HG02981 (cell line): Measurements from ENCODE around the gene PML.
"Not testable (repeated sequence)": the region's sequence is repeated elsewhere in the genome, so short reads cannot be mapped to it uniquely, and the experiment has no call there.

Experiments
- ATAC-seq: cut with Tn5 transposase; IDR thresholded peaks from one replicate; pipeline ENCODE4 v1.9.1; 2021; ENCODE audit warnings: mild to moderate bottlenecking, moderate library complexity; ENCODE audit not compliant: unreplicated experiment

PML gene

GRCh38 chr15:74037171-74038117 is 42.9 kb downstream of the PML start:
- ATAC-seq: no peak

- no peak for ATAC-seq
Measured at GRCh38 chr15:74038707-74039655, 44.5 kb downstream of the PML start.

DNA sequence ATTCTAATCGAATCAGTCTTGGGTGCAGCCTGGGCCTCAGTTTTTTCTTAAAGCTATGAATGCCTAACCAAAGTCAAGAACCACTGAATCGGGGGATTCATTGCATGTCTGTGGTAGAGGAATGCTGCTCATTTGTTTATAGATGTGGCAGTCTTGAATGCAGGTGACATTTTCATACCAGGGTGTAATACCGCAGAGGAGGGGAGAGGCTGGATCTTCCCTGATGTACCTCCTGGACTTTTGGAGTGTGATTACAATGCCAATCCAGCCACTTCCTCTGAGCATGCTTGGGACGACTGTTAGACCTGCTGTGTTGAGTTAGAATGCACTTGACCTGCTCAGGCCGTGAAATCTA is 45.1 kb downstream of the PML start:
- ATAC-seq: no peak

DNA sequence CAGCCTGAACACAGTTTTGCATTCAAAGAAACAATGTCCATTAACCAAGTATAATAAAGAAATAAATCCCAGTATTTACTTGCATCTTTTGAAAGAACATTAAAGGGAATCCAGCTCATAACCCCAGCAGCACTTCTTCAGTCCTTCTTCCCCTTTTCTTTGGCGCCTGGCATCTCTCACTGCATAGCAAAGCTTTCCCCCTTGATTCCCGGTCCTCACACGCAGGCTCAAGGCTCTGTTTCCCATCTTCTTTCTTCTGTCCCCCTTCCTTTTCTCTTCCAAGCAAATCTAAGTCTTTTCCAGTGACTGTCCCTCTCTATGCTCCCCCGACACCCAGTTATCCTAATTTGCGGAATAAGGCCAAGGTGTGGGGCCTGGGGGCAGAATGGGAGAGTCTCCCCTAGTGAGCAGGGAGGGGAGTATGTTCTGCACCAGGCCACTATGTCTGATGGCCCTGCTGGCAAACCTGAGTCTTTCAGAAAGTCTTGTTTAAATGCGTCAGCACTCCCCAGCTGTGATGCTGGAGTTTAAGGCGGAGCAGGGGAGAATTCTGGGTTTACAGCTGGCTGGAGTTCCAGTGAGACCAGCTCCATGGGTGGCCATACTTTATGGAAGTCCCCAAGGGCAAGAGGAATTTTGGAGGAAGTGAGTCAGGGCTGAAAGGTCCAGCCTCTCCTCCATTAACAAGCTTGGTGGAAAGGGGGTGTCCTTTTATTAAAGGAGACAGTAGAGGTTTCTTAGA is 45.8 kb downstream of the PML start:
- no peak for ATAC-seq

GRCh38 chr15:74041311-74041756 is 46.8 kb downstream of the PML start:
- no peak for ATAC-seq

GRCh38 chr15:74041777-74042435 is 47.4 kb downstream of the PML start:
- no peak for ATAC-seq

DNA sequence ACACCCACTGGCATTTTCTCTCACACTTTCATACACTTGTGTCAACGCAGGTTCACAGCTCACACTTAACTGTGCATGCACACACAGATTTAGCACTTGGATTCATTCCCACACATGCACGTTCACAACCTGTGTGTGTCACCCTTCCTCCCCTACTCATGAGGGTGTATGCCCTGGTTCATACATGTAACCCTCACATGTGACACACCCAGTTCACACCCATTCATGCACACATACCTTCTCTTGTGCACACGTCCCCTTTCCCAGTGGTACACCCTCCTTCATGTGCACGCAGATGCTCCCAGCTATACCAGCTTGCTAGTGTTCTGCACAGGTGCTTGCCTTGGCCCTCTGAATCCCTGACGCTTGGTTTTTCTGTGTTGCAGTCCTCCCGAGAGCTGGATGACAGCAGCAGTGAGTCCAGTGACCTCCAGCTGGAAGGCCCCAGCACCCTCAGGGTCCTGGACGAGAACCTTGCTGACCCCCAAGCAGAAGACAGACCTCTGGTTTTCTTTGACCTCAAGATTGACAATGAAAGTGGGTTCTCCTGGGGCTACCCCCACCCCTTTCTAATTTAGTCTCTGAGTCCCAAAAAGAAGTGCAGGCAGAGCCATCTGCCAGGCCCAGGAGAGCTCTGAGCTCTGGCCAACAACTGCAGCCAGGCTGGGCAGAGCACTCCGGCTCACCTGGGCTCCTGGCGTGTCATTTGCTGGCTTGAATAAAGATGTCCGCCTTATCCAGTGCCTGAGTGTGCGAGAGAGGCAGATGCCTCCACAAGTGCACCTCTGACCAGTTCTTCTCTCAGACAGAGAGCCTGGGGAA is 48.3 kb downstream of the PML start:
- no peak for ATAC-seq

GRCh38 chr15:74043425-74044266 is 49.1 kb downstream of the PML start:
- ATAC-seq: no peak

DNA sequence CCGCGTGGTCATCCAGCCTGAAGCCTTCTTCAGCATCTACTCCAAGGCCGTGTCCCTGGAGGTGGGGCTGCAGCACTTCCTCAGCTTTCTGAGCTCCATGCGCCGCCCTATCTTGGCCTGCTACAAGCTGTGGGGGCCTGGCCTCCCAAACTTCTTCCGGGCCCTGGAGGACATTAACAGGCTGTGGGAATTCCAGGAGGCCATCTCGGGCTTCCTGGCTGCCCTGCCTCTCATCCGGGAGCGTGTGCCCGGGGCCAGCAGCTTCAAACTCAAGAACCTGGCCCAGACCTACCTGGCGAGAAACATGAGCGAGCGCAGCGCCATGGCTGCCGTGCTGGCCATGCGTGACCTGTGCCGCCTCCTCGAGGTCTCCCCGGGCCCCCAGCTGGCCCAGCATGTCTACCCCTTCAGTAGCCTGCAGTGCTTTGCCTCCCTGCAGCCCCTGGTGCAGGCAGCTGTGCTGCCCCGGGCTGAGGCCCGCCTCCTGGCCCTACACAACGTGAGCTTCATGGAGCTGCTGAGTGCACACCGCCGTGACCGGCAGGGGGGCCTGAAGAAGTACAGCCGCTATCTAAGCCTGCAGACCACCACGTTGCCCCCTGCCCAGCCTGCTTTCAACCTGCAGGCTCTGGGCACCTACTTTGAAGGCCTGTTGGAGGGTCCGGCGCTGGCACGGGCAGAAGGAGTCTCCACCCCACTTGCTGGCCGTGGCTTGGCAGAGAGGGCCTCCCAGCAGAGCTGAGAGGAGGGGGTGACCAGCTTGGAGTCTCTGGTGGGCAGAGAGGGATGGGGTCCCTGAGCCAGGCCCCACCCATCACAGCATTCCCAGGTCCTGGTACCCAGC is 50.0 kb downstream of the PML start:
- no peak for ATAC-seq

DNA sequence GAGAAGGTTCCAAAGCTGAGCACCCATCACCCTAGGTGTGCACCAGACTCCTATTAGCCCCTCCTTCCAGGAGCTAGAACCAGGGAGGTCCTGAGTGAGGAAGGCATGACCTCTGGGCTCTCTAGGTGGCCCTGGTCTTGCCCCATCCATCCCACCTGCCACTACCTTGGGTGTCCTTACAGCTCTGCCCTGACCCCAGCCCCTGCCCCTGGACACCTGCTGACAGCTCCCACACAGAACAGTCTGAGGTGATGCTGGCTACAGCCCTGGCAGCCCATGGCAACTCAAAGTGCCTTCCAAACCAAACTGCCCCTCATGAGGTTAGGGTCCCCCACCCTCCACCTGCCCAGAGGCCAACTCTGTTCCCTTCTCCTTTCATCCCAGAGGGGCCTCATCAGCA is 50.7 kb downstream of the PML start:
- ATAC-seq: no peak

DNA sequence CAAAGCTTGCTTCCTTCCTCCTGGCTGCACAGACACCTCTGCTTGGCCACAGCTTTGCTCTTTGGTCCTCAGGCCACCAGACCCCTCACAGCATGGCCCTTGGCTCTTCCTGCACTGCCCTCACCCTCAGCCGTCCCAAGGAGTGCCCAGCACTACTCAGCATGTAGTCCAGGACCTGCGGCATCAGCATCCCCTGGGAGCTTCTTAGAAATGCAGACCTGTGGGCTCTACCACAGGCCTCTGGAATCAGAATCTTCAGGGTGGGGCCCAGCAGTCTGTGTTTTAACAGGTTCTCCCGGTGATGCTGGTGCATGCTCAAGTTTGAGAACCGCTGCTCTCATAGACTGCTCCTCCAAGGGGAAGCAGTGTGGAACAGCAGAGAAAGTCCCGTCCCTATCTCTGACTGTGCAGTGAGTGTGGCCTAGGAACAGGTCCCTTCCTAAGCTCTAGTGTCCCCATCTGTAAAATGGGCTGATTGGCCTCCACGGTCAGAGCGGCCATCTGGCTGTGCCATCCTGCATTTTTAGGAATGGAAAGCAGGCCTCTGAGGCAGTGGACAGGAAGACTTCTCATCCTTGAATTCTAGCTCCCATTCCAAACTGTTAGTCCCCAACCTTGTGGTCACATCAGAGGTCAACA is 51.2 kb downstream of the PML start:
- no peak for ATAC-seq

DNA sequence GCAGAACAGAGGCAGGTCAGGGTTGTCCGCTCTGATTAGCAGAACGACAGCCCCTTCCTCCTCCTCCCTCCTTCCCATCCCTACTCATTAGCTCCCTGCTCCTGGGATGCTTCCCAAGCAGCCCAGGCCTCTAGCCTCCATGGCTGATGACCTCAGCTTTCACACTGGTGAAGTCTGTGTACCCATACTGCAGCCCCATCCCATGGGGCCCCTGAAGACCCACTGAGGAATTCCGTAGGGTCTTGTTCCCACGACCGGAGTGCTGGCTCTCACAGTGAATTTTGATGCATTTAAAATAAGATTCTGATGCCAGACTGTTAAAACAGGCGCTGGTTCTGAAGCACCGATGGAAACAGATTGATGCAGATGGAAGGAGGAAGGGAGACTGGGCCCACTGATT is 51.8 kb downstream of the PML start:
- no peak for ATAC-seq

- ATAC-seq: no peak
Measured at GRCh38 chr15:74050127-74050526, 55.6 kb downstream of the PML start.

- no peak for ATAC-seq
Measured at GRCh38 chr15:74050556-74051234, 56.2 kb downstream of the PML start.

DNA sequence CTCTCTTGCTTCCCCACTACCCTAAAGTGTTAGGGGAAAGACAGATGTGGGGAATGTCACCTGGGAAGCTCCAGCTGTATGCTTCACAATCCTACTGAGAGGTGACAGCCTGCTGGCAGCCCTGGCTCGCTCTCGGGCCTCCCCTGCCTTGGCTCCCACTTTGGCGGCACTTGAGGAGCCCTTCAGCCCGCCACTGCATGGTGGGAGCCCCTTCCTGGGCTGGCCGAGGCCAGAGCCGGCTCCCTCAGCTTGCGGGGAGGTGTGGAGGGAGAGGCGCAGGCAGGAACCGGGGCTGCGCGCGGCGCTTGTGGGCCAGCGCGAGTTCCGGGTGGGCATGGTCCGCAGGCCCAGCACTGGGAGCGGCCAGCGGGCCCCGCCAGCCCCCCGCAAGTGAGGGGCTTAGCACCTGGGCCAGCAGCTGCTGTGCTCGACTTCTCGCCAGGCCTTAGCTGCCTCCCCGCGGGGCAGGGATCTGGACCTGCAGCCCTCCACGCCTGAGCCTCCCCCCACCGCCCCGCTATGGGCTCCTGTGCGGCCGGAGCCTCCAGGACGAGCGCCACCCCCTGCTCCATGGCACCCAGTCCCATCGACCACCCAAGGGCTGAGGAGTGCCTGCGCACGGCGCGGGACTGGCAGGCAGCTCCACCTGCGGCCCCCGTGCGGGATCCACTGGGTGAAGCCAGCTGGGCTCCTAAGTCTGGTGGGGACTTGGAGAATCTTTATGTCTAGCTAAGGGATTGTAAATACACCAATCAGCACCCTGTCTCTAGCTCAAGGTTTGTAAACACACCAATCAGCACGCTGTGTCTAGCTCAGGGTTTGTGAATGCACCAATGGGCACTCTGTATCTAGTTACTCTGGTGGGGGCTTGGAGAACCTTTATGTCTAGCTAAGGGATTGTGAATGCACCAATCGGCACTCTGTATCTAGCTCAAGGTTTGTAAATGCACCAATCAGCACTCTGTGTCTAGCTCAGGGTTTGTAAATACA is 58.0 kb downstream of the PML start:
- not testable (repeated sequence) for ATAC-seq

GRCh38 chr15:74053517-74053916 is 59.0 kb downstream of the PML start:
- ATAC-seq: no peak
